Measurements from ENCODE around the gene GALNT7.
"Not testable (repeated sequence)": the region's sequence is repeated elsewhere in the genome, so short reads cannot be mapped to it uniquely, and the experiment has no call there.

The GALNT7 gene

DNA sequence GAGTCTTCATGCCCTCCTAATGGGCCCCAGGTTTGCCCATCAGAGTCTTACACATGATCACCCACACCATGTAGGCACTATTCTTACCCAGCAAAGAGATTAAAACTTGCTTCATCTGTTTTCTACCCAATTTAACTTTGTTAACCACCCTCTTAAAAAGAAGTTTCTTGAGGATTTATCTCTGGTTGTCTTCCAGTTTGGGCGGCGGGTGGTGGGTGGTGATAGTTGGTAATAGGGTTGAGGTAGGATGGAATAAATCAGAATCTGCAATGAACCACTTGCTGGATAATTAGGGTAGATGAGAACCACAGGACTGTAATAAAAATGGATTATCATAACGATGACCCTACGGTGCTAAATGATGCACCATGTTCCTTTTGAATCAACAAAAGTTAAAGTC lies 30.9 kb downstream of the GALNT7 start:
- no peak for DNase-seq

DNA sequence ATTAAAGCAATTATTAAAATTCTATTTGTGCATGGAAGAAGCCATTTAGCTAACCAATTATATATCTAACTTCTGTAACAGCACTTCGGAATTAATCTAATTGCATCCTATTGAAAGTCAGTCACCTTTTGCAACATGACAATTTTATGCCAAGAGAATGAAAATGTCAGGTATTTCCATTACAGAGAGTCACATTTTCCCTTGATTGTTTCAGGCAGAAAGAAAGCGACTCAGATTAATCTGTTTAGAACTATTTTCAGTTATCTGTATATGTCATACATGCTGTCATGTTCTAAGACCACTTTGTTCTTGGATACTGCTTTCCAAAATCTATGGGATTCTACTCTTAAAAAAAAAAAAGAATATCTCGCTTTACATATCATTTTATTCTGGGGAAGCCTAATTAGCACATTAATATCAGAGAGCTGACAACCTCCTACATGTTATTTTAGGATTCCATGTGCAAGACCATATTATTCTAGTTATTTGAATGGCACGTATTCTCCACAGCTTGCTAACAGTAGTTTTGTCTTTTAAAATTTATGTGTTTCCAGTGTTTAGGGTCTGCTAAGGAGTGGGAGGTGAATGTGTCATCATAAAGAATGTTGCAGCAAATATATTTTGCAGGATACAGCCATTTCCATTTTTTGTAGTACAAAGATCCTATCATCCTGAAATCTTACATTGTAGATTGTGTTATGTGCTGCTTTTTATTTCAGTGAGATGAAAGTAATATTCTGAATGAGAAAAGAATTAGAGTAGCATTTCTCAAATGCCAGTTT lies 31.7 kb downstream of the GALNT7 start:
- DNase-seq: no peak

GRCh38 chr4:173202395-173202794 lies 33.8 kb downstream of the GALNT7 start:
- DNase-seq: no peak

DNA sequence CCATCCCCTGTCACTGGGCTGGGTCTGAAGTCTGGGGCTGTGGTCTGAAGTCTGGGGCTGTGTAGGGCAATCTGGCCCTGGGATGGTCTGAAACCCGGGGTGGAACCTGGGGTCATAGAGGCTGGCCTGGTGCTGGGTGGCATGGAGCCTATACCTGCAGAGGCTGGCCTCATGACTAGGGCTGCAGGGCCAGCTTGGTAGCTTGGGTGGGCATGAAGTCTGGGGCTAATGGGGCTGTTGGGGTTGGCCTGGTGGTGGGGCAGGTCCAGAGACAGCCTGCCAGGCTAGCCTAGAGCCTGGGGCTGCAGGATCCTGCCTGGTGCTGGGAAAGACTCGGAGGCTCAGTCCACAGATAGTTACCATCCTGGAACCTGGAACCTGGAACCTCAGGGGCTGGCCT lies 37.0 kb downstream of the GALNT7 start:
- no peak for DNase-seq

DNA sequence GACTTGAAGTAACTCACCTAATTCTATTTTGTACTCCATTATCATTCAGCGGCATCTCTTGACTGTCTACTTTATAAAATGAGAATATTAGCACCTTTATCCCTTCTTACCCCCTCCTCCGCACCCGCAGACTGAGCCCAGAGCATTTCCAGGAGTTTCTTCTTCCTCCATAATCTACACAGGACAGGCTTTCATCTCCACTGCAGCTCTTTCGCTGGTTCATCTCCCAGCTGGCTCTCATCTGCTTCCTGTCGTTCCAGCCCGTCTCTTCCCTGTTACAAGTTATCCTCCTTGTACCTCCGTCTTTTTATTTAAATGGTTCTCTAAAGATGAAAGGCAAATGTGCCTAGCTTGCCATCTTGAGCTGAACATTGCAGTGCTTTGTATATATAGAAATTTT lies 39.8 kb downstream of the GALNT7 start:
- DNase-seq: no peak

- no peak for DNase-seq
Measured at GRCh38 chr4:173211222-173211621, 42.6 kb downstream of the GALNT7 start.

DNA sequence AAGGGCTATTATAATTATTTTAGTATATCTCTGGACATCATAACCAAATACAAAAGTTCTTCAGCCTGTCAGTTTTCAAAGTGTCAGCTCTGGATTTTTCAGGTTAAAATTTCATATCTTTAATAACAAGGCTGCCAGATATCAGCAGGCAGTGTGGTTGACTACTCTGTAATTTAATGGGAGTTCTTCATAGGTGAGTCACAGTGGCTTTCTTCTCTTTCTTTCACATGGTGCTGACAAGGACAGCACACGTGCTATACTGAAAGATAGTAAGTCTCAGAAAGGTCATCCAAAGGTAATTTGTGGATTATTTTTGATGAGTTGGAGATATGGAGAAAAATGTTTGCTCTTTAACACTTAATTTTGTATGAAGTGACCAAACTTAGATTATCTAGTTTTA lies 43.2 kb downstream of the GALNT7 start:
- DNase-seq: no peak

DNA sequence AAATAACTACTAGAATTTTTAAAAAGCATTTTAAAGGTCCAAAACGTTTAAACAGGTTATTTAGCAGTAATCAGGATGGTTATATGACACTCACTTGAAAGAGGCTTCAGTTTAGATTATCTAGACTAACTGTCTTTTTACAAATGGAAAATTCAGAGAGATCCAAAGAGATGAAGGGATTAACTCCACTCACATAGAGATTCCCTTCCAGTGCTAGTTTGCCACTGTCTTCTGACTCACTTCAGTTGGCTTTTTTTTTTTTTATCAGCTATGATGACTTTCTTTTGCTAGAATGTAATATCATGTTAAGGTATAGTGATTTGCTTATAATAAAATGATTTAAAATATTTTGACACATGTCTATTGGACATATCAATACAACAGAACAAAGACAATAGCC lies 43.8 kb downstream of the GALNT7 start:
- DNase-seq: no peak

DNA sequence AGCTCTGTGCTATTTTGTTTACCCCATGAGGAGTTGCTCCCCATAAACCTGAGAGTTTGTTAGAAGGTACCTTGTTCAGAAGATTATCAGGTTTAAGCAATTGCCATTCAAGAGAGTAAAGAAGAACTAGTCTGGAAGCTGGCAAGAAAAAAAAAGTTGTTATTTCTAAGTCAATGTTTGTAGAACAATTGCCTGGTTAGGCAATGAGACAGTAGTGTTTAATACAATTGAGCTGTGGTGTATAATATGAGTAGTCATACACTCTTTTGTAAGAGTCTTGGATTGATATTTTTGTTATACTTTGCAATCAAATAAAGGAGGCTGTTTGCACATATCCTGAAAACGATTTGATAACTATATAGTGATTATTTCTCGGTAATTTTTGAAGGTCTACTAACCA lies 44.7 kb downstream of the GALNT7 start:
- DNase-seq: no peak

- no peak for DNase-seq
Measured at GRCh38 chr4:173214231-173214630, 45.6 kb downstream of the GALNT7 start.

- no peak for DNase-seq
Measured at GRCh38 chr4:173214661-173215060, 46.0 kb downstream of the GALNT7 start.

- DNase-seq: no peak
Measured at GRCh38 chr4:173217075-173217474, 48.5 kb downstream of the GALNT7 start.

GRCh38 chr4:173217727-173218126 lies 49.1 kb downstream of the GALNT7 start:
- DNase-seq: no peak

- DNase-seq: no peak
Measured at GRCh38 chr4:173218411-173219125, 50.0 kb downstream of the GALNT7 start.

DNA sequence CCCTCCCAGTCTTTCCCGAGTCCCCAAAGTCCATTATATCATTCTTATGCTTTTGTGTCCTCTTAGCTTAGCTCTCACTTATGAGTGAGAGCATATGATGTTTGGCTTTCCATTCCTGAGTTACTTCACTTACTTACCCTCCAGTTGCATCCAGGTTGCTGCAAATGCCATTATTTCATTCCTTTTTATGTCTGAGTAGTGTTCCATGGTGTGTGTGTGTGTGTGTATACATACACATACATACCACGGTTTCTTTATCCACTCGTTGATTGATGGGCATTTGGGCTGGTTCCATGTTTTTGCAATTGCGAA lies 50.5 kb downstream of the GALNT7 start:
- DNase-seq: not testable (repeated sequence)

GRCh38 chr4:173223743-173224142 lies 55.1 kb downstream of the GALNT7 start:
- no peak for DNase-seq

DNA sequence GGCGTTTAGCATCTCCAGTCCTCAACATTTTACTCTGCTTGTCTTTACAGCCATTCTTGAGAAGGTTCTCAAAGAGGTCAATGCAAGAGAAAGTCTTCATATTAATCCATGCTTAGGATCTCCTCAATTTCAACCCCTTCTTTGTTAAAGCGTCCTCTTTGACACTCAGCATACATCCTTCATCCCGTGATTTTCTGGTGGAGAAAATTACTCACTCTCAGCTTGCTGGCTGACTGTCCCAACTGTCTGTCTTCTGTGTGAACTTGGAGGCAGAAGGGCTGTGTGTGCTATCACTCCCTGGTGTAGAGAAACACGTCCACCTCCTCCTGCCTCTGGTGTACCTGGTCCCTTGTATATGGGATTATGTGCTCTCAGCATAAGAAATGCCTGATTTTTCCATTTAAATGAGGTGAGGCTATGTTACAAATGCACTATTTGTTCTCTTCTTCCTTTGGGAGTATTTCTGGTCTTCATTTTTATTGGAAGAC lies 57.8 kb downstream of the GALNT7 start:
- DNase-seq: no peak

GRCh38 chr4:173227756-173228155 lies 59.1 kb downstream of the GALNT7 start:
- DNase-seq: no peak

DNA sequence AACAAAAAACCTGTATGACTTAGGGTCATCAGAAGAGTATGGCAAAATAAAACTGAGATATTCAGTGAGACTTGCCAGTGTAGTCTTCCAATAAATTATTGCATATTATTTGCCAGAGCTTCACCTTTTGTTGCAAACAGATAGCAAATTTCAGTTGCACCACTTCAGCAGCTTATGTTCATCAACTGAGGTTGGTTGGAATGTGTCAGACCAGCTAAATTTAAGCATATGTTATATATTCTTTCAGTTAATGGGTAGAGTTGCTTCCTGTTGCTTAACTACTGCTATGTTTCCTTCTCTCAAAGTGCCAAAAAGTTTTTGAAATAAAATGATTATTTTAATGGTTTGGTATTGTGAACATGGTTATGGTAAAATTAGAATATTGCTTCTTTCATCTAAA lies 61.5 kb downstream of the GALNT7 start:
- DNase-seq: no peak

- no peak for DNase-seq
Measured at GRCh38 chr4:173231916-173232315, 63.3 kb downstream of the GALNT7 start.

DNA sequence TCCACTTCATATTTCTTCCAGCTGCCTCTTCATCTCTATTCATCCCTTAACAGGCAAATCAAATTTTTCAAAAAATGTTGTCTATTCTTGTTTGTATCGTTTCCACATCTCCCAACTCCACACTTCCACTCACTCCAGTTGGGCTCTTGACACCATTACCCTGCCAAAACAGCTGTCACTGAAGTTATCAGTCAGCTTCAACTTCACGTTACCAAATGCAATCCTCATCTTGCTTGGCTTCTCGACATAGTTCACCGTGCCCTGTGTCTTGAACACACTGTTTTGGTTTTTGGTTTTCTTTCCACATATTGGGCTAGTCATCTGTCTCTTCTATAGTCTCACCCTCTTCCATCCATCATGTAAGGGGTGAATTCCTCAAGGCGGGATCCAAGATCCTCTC lies 65.2 kb downstream of the GALNT7 start:
- DNase-seq: no peak

- DNase-seq: no peak
Measured at GRCh38 chr4:173235050-173235449, 66.4 kb downstream of the GALNT7 start.

- DNase-seq: no peak
Measured at GRCh38 chr4:173236301-173236700, 67.7 kb downstream of the GALNT7 start.

GRCh38 chr4:173237152-173237551 lies 68.5 kb downstream of the GALNT7 start:
- no peak for DNase-seq

DNA sequence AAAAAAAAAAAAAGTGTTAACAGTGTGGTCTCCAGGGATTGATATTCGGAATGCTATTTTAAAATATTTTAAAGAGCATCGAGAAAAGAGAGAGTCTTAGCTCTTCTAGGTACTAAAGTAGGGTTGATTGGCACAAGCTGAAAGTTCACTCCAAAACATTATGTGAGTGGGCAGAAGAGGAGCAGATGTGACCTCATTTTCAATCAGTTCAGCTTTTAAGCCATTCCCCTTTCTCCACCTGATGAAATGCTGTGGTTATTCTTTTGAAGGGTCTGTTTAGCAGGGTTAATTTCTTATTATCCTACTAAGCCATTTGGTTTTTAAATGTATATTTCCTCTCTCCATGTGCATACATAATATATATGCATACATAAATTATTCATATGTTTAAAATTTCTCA lies 69.2 kb downstream of the GALNT7 start:
- no peak for DNase-seq

Data from activated effector memory CD4-positive, alpha-beta T cell treated with anti-CD3 and anti-CD28 coated beads, Interleukin-2, amount 50 U/mL, for 16 hours (primary cell).